Astrocyte of the cerebellum (primary cell): ENCODE results near the gene MAPRE2.
"Not testable (repeated sequence)": the region's sequence is repeated elsewhere in the genome, so short reads cannot be mapped to it uniquely, and the experiment has no call there.

Experiments
- DNase-seq: peaks from one replicate; pipeline ENCODE4 v3.0.0-alpha.2; 2011; ENCODE audit warnings: low read depth
- H3K4me3 ChIP-seq: 2 replicates; pipeline ENCODE4 v1.5.1; 2011; ENCODE audit warnings: mild to moderate bottlenecking, low read depth, low read length, moderate library complexity
- in situ Hi-C: cut with HindIII; loops from 2 replicates; pipeline ENCODE4 v1.10.0; 2017; ENCODE audit warnings: low sequenced_read_pairs
- TF ChIP-seq, protein P1 (sequence below): IDR thresholded peaks from 2 replicates; pipeline ENCODE4 v1.5.1; 2012; ENCODE audit warnings: low read length, low read depth, moderate library complexity, mild to moderate bottlenecking; ENCODE audit errors: missing control alignments

Gene MAPRE2

DNA sequence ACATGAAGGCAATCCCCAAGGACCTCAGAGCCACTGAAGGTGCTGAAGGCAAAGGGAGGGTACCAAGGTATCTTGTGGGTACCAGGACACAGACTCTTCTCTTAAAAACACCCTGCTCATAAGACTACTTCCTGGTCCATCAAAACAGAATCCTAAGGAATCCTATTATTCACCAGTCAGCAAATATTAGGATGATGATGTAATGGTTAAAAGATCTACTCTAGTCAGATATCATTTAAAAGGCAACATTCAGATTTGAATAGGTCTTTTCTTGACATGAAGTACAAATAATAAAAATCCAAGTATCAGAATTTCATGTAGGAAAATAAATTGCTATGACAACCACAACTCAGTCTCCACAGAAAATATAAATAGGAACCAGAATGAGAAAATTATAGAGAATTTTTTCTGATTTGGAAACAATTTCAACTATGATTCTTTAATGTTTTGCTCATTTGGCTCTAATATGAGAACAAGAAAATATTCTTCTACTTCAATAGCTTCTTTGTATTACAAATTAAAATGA, 121.9 kb downstream of the MAPRE2 start:
- no peak for DNase-seq
- H3K4me3 ChIP-seq = no peak overlapping the region
- TF ChIP-seq, protein P1, sequence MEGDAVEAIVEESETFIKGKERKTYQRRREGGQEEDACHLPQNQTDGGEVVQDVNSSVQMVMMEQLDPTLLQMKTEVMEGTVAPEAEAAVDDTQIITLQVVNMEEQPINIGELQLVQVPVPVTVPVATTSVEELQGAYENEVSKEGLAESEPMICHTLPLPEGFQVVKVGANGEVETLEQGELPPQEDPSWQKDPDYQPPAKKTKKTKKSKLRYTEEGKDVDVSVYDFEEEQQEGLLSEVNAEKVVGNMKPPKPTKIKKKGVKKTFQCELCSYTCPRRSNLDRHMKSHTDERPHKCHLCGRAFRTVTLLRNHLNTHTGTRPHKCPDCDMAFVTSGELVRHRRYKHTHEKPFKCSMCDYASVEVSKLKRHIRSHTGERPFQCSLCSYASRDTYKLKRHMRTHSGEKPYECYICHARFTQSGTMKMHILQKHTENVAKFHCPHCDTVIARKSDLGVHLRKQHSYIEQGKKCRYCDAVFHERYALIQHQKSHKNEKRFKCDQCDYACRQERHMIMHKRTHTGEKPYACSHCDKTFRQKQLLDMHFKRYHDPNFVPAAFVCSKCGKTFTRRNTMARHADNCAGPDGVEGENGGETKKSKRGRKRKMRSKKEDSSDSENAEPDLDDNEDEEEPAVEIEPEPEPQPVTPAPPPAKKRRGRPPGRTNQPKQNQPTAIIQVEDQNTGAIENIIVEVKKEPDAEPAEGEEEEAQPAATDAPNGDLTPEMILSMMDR = no peak
- in situ Hi-C loops = no loop called here

DNA sequence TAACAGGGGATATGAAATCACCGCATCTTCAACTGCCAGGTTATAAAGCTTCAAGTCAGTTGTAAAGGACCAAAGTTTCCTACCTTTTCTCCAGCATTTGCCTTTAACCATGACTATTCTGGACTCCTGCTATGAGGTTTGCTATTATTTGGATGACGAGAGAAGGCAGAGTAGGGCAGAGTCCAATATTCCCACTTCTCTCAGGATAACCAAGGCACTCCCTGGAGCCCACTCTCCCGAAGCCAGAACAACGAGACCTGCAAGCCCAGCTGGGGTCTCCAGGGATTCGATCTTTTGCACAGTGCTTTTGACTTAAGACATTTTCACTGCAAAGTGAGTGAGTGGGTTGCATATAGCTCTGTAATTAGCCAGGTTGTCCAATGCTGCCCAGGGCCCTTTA, 122.5 kb downstream of the MAPRE2 start:
- DNase-seq = no peak
- TF ChIP-seq, protein P1 = no peak
- no peak overlapping the region for H3K4me3 ChIP-seq
- in situ Hi-C loops = no loop called here

DNA sequence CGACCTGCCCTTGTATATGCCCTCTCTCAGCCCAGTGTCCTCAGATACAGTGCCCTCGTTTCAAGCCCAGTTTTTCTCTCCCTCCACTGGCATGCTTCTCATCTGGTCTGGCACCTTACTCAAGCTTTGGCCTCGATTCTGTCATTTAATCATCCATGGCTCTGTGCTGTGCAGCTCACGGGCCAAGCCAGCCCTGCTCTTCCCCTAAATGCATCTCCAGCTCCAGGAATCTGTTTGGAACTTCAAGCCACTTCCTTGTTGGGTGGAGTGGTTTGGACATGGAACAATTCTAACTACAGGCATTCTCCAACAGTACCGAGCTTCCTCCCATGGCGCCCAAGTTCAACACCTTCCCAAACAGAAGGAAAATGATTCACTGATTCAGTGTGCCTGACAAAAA, 122.9 kb downstream of the MAPRE2 start:
- TF ChIP-seq, protein P1 = no peak
- in situ Hi-C loops = no loop called here
- no peak for DNase-seq
- H3K4me3 ChIP-seq = no peak overlapping the region

DNA sequence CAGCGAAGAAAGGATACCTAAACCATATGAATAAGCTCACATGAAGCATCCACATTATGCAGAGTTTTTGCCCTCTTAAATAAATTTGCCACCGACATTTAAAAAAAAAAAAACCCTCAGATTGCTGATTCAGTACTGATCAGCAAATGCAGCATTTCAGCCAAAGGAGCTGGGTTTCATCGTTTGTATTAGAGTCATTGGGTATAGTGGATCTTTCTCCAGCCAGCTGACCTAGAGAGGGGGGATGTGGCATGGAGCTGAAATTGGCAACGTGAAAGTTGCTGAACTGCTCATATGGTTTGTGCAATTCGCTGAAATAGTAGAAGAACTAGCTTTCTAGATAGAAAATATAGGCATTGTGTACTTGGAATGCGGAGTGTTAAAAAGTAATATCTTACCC, 126.1 kb downstream of the MAPRE2 start:
- in situ Hi-C loops = no loop called here
- no peak overlapping the region for H3K4me3 ChIP-seq

DNA sequence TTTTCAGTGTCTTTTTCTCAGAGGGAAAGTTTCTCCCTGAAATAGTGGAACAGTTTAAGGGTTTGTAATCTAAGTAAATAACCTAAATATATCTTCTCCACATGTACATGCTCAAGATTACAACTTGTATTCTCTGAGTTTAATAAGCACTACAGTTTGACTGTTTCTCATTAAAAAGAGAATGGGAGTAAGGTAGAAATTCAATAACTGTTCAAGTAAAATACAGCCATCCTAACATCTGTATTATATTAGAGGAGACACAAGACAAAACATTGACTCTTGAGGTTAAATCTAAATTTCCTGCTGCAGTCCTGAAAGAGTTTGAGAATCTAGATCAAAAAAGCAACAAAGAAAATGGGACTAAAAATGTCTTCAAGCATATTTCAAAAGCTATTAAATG, 126.6 kb downstream of the MAPRE2 start:
- TF ChIP-seq, protein P1 = no peak
- no peak for DNase-seq
- H3K4me3 ChIP-seq = no peak overlapping the region
- in situ Hi-C loops = no loop called here

More for the DNA sequence above, 126.1 kb downstream of the MAPRE2 start:
- TF ChIP-seq, protein P1 = no peak
- no peak for DNase-seq

DNA sequence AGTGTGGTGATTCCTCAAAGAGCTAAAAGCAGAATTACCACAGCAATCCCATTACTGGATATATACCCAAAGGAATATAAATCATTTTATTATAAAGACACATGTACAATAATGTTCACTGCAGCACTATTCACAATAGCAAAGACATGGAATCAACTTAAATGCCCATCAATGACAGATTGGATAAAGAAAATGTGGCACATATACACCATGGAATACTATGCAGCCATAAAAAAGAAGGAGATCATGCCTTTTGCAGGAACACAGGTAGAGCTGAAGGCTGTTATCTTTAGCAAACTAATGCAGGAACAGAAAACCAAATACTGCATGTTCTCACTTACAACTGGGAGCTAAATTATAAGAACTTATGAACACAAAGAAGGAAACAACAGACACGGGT, 129.1 kb downstream of the MAPRE2 start:
- H3K4me3 ChIP-seq, in situ Hi-C loops, DNase-seq: not testable (repeated sequence)

DNA sequence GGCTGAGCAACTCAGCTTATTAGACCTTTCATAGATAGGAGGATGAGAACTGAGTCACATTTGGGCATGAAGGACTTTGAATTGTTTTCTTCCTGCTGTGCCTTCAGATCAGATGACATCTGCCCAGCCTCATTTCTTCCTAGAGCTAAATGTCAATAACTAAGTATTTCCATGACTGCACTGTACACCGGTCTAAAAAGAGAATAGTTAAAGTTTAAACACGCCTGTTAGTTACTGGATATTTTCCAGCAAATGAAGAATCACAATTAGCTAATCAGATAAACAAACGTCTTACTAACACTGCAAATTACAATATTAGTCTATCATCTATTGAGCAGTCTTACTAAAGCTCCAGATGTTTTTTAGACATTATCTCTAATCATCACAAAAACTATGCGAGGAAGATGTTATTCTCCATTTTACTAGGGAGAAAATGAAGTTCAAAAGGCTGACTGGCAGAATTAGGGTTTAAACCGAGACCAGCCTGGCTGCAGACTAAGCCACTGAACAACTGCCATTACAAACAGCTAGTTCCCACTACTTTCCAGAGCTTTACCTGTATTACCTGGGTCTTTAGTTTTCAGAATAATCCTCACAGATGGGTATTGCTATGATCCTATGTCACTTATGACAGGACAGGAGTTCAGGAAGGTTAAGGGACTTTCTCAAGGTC, 130.2 kb downstream of the MAPRE2 start:
- no peak for DNase-seq
- TF ChIP-seq, protein P1 = no peak
- in situ Hi-C loops = no loop called here
- H3K4me3 ChIP-seq = no peak overlapping the region
